Gastrocnemius medialis (tissue), 4 donors: Measurements from ENCODE around the gene GCK. TPM values are rescaled to one million over a fixed set of nuclear protein-coding genes. Genes with fewer than 3 reads are reported as not detected.

ENCODE experiments used
- ATAC-seq, 2 donors: fragments of 150-250 bp; one replicate each; pipeline ENCODE4 v1.9.1; 2016
- DNase-seq, 2 donors: peaks; one replicate each; pipeline ENCODE4 v3.0.0-alpha.2; 2019
- H3K27ac ChIP-seq, 4 donors: fragments of 200-600 bp; sonication (generic); 1 replicate in 1 of 4; 2 replicates in 3 of 4; pipeline ENCODE4 v1.5.1; 2016 to 2018; ENCODE audit warnings: mild to moderate bottlenecking in 2 of 4, moderate library complexity in 1 of 4
- H3K27me3 ChIP-seq, 3 donors: fragments of 200-600 bp; sonication (generic) in 2 of 3; 1 replicate in 1 of 3; 2 replicates in 2 of 3; pipeline versions ENCODE4 v1.5.1 to v1.6.0; 2016 to 2019; ENCODE audit warnings: mild to moderate bottlenecking in 1 of 3, moderate library complexity in 1 of 3
- H3K36me3 ChIP-seq, 2 donors: fragments of 200-600 bp; sonication (generic) in 1 of 2; one replicate each; pipeline ENCODE4 v1.5.1; 2017 to 2018
- H3K4me1 ChIP-seq, 2 donors: fragments of 200-600 bp; sonication (generic) in 1 of 2; one replicate each; pipeline ENCODE4 v1.5.1; 2016 to 2017; ENCODE audit warnings: mild to moderate bottlenecking in 2 of 2
- H3K4me3 ChIP-seq, 4 donors: fragments of 200-600 bp; sonication (generic) in 3 of 4; 1 replicate in 1 of 4; 2 replicates in 3 of 4; pipeline ENCODE4 v1.5.1; 2016 to 2019; ENCODE audit warnings: mild to moderate bottlenecking in 2 of 4
- H3K9me3 ChIP-seq, 3 donors: fragments of 200-600 bp; sonication (generic) in 2 of 3; 1 replicate in 1 of 3; 2 replicates in 2 of 3; pipeline ENCODE4 v1.5.1; 2016 to 2019
- CTCF ChIP-seq, 5 experiments: fragments of 450-650 bp in 3 of 5; fragments of 200-600 bp in 2 of 5; sonication (generic) in 2 of 5; IDR thresholded peaks in 4 of 5; conservative IDR thresholded peaks in 1 of 5; 1 replicate in 4 of 5; 2 replicates in 1 of 5; pipeline ENCODE4 v1.5.1; 2016 to 2019; ENCODE audit warnings: antibody characterized with exemption in 5 of 5, mild to moderate bottlenecking in 3 of 5, moderate library complexity in 3 of 5
- POLR2A ChIP-seq, 2 donors: fragments of 450-650 bp; IDR thresholded peaks; one replicate each; pipeline ENCODE4 v1.6.1; 2017; ENCODE audit warnings: antibody characterized with exemption in 2 of 2, mild to moderate bottlenecking in 2 of 2, moderate library complexity in 2 of 2
- in situ Hi-C, 4 donors: fragments of 200-750 bp; cut with MboI; loops; one replicate each; pipeline versions ENCODE4 v1.15.0 to v1.8.0; 2017; ENCODE audit warnings: low sequenced_read_pairs in 4 of 4
- intact Hi-C: fragments of 100-400 bp; cut with DNase I; formaldehyde crosslinking; loops from one replicate; pipeline ENCODE4 v1.15.1; 2023; ENCODE audit warnings: low total_unique reads
- total RNA-seq, 4 donors: library from RNA; depleted of rRNA; stranded (reverse); fragments of >200 nt; gene quantifications; one replicate each; pipeline versions ENCODE4 v1.1.0 to v1.2.3, GENCODE V29; 2016

The GCK gene
- total RNA-seq, 4 donors from 2014 or later: 0.33 TPM; not detected in 3

GRCh38 chr7:44221231-44221791, 32.1 kb upstream of the GCK start:
- DNase-seq (no peak), ATAC-seq (no peak)
- peaks cover 18 to 27% of the 10 kb centered on the region in 2 donors for H3K4me1 ChIP-seq
- no peak overlapping the region for H3K27ac ChIP-seq
- no peaks in the 10 kb centered on the region for H3K9me3 ChIP-seq
- TF ChIP-seq POLR2A (IDR thresholded peaks at IDR 0.05): no peak
- no peak for TF ChIP-seq CTCF (IDR thresholded peaks at IDR 0.05 in 4 of 5, conservative IDR thresholded peaks at IDR 0.05 in 1 of 5)
- no peaks in the 10 kb centered on the region for H3K36me3 ChIP-seq
- in situ Hi-C loops (loop anchor here in 1 of 4 donors (25.0 kb wide), 1 partner anchor 266 kb away; the partner anchor contains the start of gene NUDCD3), intact Hi-C loops (no loop called here)
- H3K27me3 ChIP-seq: no peaks in the 10 kb centered on the region
- H3K4me3 ChIP-seq: no peak overlapping the region

GRCh38 chr7:44220358-44221112, 31.3 kb upstream of the GCK start:
- Histone ChIP-seq H3K4me3 (no peak overlapping the region), H3K36me3 (no peaks in the 10 kb centered on the region), H3K4me1 (peaks cover 11 to 23% of the 10 kb centered on the region in 2 donors), H3K27me3 (no peaks in the 10 kb centered on the region), H3K27ac (no peak overlapping the region), H3K9me3 (no peaks in the 10 kb centered on the region)
- intact Hi-C loops: no loop called here
- in situ Hi-C loops: loop anchor here in 1 of 4 donors (25.0 kb wide), 1 partner anchor 267 kb away; the partner anchor contains the start of gene NUDCD3
- ATAC-seq: no peak
- no peak for DNase-seq
- TF ChIP-seq POLR2A (IDR thresholded peaks at IDR 0.05): no peak
- TF ChIP-seq CTCF (IDR thresholded peaks at IDR 0.05 in 4 of 5, conservative IDR thresholded peaks at IDR 0.05 in 1 of 5): no peak

GRCh38 chr7:44220046-44220357, 30.8 kb upstream of the GCK start:
- H3K4me1 ChIP-seq: peaks cover 11 to 18% of the 10 kb centered on the region in 2 donors
- DNase-seq: no peak
- in situ Hi-C loops: loop anchor here in 1 of 4 donors (25.0 kb wide), 1 partner anchor 267 kb away; the partner anchor contains the start of gene NUDCD3

GRCh38 chr7:44219371-44220045, 30.3 kb upstream of the GCK start:
- Histone ChIP-seq H3K36me3 (no peaks in the 10 kb centered on the region), H3K9me3 (no peaks in the 10 kb centered on the region), H3K27ac (peak overlapping the region in 3 of 4 donors; percentile 73 to 75 (median 73)), H3K4me3 (no peak overlapping the region), H3K27me3 (no peaks in the 10 kb centered on the region), H3K4me1 (peaks cover 11 to 18% of the 10 kb centered on the region in 2 donors)
- no peak for TF ChIP-seq CTCF (IDR thresholded peaks at IDR 0.05 in 4 of 5, conservative IDR thresholded peaks at IDR 0.05 in 1 of 5)
- no peak for TF ChIP-seq POLR2A (IDR thresholded peaks at IDR 0.05)
- intact Hi-C loops (no loop called here), in situ Hi-C loops (loop anchor here in 1 of 4 donors (25.0 kb wide), 1 partner anchor 268 kb away; the partner anchor contains the start of gene NUDCD3)
- ATAC-seq (no peak), DNase-seq (no peak)

More at GRCh38 chr7:44220046-44220357, 30.8 kb upstream of the GCK start:
- Histone ChIP-seq H3K27me3 (no peaks in the 10 kb centered on the region), H3K4me3 (no peak overlapping the region), H3K27ac (peak overlapping the region in 1 of 4 donors; percentile 75), H3K36me3 (no peaks in the 10 kb centered on the region), H3K9me3 (no peaks in the 10 kb centered on the region)
- no peak for TF ChIP-seq CTCF (IDR thresholded peaks at IDR 0.05 in 4 of 5, conservative IDR thresholded peaks at IDR 0.05 in 1 of 5)
- TF ChIP-seq POLR2A (IDR thresholded peaks at IDR 0.05): no peak
- ATAC-seq: no peak
- intact Hi-C loops: no loop called here
